ENCODE data around the gene MPPED1. TPM values are rescaled to one million over a fixed set of nuclear protein-coding genes. Genes with fewer than 3 reads are reported as not detected.

The MPPED1 gene
- total and polyA plus RNA-seq, 2 donors (not counting 3 experiments of a cell fraction or from before 2014, with no cell fraction given) = not detected

- Histone ChIP-seq H2AFZ (ENCODE audit: low read depth, low read length) (no peak overlapping the region), H4K20me1 (replicated peaks; ENCODE audit: control insufficient read depth, extremely low read depth, insufficient read depth, low read length) (no peaks in the 10 kb centered on the region), H3K4me1 (ENCODE audit: control insufficient read depth, extremely low read depth, insufficient read depth, low read length) (no peaks in the 10 kb centered on the region), H3K9ac (replicated peaks; ENCODE audit: extremely low read depth, insufficient read depth, low read length) (no peak overlapping the region), H3K9me3 (replicated peaks; ENCODE audit: control insufficient read depth, insufficient read depth, low read length) (no peaks in the 10 kb centered on the region), H3K4me2 (ENCODE audit: insufficient read depth, low read length) (no peak overlapping the region), H3K27ac (ENCODE audit: insufficient read depth, low read depth, low read length) (no peak overlapping the region), H3K9me1 (replicated peaks; ENCODE audit: control insufficient read depth, extremely low read depth, insufficient read depth, low read length) (no peaks in the 10 kb centered on the region), H3K36me3 (ENCODE audit: control insufficient read depth in 2 of 2, extremely low read depth in 1 of 2, insufficient read depth in 2 of 2, low read length in 2 of 2) (no peaks in the 10 kb centered on the region), H3K27me3 (ENCODE audit: control insufficient read depth in 2 of 2, insufficient read depth in 2 of 2, low read length in 2 of 2) (peaks cover 17 to 26% of the 10 kb centered on the region in 2 experiments), H3K4me3 (replicated peaks in 1 of 3; ENCODE audit: insufficient read depth in 1 of 3, low read depth in 1 of 3, low read length in 3 of 3) (no peak overlapping the region), H3K79me2 (ENCODE audit: control insufficient read depth, insufficient read depth, low read length) (no peaks in the 10 kb centered on the region)
- POLR2A ChIA-PET = no interaction called here
- DNase-seq (ENCODE audit: low read depth, low spot score) (peak; percentile 16), FAIRE-seq (no peak)
- TF ChIP-seq EZH2 (IDR thresholded peaks at IDR 0.05; ENCODE audit: borderline replicate concordance, low read depth, low read length, severe bottlenecking) (no peak), MAX (IDR thresholded peaks at IDR 0.05; ENCODE audit: insufficient read depth, insufficient read length) (no peak), FOS (IDR thresholded peaks at IDR 0.05; ENCODE audit: borderline replicate concordance, insufficient read depth, low read length) (no peak), GATA2 (IDR thresholded peaks at IDR 0.05; ENCODE audit: insufficient read depth, insufficient read length, low read depth, low read length) (no peak), MYC (IDR thresholded peaks at IDR 0.05; ENCODE audit: low read depth, low read length) (no peak), POLR2AphosphoS5 (IDR thresholded peaks at IDR 0.05; ENCODE audit: insufficient read depth, low read depth, low read length) (no peak), CTCF (IDR thresholded peaks at IDR 0.05; ENCODE audit: extremely low read depth in 1 of 2, insufficient read depth in 1 of 2, low read depth in 1 of 2, low read length in 2 of 2) (no peak), JUN (IDR thresholded peaks at IDR 0.05; ENCODE audit: borderline replicate concordance, insufficient read depth, insufficient read length, low read depth) (no peak), POLR2A (IDR thresholded peaks at IDR 0.05; ENCODE audit: low read depth, low read length) (no peak)
- intact Hi-C loops (cut with micrococcal nuclease) (no loop called here), dilution Hi-C loops (cut with MboI; ENCODE audit: extremely low pct_ligation_motif_present, low sequenced_read_pairs) (no loop called here)
- no TSS peak for BruUV-seq (replicated peaks)
- CTCF ChIA-PET = interaction anchor here (0.6 to 1.8 kb wide), 8 partner anchors 7 to 146 kb away, joined by 3 to 6 read pairs (median 3); no protein-coding TSS in a partner anchor
Observed at GRCh38 chr22:43377896-43378704, 33.7 kb upstream of the MPPED1 start.
